AG09309 (cell line): ENCODE results near the gene RCSD1.

Experiments used
- DNase-seq: peaks from one replicate; pipeline ENCODE4 v3.0.0-alpha.2; 2010; ENCODE audit warnings: low read depth
- H3K4me3 ChIP-seq: 2 replicates; pipeline ENCODE4 v1.5.1; 2011; ENCODE audit warnings: mild to moderate bottlenecking, low read depth, low read length, moderate library complexity; ENCODE audit not compliant: control insufficient read depth
- TF ChIP-seq, protein P1 (sequence below): IDR thresholded peaks from 2 replicates; pipeline ENCODE4 v1.5.1; 2011; ENCODE audit warnings: mild to moderate bottlenecking, low read depth, low read length, inconsistent platforms; ENCODE audit not compliant: insufficient read depth, control insufficient read depth; ENCODE audit errors: missing control alignments

Gene RCSD1

DNA sequence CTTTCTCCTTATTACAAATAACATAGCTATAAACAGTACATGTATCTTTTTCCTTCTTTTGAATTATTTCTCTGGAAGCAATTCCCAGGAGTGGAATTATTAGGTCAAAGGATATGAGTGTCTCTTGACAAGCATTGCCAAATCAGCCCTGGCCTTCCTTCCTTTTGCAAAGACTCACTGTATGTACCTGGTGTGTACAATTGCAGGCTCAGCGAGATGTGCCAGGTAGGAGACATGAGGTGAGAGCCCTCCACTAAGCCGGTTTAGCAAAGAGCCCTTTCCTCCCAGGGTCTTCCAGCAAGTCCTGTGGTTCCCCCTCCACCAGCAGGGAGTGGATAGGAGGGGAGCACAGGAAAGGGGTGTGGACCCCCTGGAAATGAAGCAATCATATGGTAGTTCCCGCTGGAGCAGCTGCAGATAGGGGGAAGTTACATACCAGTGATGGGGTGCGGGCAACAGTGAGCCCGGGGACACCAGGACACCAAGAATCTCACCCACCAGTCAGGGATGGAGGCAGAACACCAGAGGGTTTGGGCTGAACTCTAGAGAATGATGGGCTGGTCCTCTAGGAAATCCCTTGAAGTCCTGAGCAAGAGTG, 18.3 kb downstream of the RCSD1 start:
- TF ChIP-seq, protein P1, sequence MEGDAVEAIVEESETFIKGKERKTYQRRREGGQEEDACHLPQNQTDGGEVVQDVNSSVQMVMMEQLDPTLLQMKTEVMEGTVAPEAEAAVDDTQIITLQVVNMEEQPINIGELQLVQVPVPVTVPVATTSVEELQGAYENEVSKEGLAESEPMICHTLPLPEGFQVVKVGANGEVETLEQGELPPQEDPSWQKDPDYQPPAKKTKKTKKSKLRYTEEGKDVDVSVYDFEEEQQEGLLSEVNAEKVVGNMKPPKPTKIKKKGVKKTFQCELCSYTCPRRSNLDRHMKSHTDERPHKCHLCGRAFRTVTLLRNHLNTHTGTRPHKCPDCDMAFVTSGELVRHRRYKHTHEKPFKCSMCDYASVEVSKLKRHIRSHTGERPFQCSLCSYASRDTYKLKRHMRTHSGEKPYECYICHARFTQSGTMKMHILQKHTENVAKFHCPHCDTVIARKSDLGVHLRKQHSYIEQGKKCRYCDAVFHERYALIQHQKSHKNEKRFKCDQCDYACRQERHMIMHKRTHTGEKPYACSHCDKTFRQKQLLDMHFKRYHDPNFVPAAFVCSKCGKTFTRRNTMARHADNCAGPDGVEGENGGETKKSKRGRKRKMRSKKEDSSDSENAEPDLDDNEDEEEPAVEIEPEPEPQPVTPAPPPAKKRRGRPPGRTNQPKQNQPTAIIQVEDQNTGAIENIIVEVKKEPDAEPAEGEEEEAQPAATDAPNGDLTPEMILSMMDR = no peak
- DNase-seq = no peak
- no peak overlapping the region for H3K4me3 ChIP-seq

DNA sequence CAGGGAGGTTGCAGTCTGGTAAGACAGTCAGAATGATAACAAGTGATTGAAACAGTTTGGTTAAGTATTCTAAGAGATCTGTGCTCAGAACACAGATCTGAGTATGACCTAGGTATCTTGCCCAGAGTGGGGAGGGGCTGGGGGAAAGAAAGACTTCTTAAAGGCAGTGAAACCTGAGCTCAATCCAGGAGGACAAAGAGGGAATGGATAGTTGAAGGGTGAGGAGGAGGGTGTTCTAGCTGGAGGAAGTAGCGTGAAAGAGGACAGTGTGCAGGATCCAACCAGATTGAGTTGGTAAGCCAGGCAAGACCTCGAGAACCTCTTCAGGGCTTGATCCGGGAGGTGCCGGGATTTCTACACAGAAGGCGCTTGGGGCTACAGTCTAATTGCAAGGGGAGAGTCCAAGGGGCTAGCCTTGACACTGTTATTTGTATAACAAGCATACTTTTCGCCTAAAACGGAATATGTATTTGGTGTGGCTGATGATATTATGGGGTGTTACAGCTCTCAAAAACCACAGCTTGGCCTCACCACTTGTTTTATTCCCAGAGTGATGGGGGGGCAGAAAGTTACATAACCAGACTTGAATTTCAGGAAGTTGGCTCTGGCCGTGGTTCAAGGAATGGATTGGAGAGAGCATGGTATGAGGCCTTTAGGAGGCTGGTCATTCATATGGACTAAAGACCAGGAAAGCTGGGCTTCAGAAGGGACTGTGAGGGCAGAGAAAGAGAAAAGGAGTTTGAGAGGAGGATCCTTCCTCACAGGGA, 19.1 kb downstream of the RCSD1 start:
- H3K4me3 ChIP-seq = no peak overlapping the region
- no peak for DNase-seq
- TF ChIP-seq, protein P1 = no peak

DNA sequence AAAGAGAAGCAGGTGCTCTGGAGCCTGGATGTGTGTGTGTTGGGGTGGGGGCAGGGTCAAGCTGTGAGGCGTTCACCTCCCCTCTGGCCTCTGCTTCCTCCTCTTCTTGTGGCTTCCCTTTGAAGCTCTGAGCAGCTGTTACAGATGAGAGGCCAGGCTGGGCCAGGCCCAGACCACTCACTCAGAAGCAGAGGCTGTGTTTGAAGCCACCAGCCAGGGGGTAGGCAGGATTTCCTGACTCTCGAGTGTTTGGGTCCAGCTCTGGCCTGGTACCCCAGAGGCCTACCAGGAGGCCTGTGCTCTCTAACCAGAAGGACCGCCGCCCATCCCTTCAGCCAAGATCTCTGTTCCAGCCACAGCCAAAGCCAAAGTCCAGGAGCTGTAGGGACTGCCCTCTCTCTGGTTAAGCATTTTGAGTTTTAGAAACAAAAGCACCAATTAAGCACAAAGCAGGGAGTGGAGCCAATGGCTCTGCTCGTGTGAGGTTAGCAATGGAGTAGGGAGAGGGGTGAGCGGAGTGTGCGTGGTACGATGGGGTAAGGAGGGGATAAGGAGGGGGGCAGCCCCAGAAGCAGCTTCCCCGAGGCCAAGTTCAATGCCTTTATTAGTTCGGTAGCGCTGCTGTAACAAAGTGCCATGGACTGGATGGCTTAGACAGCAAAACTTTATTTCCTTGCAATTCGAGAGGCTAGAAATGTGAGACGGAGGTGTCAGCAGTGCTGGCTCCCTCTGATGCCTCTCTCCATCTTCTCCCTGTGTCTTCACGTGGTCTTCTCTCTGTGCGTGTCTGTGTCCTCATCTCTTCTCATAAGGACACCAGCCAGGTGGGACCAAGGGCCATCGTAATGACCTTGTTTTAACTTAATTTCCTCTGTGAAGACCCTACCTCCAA, 20.5 kb downstream of the RCSD1 start:
- no peak for DNase-seq
- no peak overlapping the region for H3K4me3 ChIP-seq
- TF ChIP-seq, protein P1 = no peak

DNA sequence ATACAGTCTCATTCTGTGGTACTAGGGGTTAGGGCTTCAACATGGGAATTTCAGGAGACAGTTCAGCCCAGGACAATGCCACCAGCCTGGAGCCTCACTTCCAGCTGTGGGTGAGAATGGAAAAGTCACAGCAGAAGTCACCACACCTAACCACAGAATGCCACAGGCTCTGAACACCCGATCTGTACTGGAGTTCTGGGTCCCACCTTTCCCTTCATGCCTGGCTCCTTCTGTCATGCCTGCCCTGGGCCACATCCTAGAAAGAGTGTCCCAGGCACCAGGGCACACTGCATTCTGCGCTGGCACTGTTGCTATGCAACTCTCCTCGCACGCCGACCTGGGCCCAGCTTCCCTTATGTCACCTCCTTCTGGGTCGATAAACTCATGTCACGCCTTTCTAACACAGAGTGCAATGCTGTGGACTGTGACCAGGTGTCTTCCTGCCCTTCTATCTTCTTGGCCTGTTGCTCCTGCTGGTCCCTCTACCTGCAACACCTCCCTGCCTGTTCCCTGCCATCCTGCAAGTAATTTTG, 21.2 kb downstream of the RCSD1 start:
- no peak for DNase-seq
- TF ChIP-seq, protein P1 = no peak
- no peak overlapping the region for H3K4me3 ChIP-seq

DNA sequence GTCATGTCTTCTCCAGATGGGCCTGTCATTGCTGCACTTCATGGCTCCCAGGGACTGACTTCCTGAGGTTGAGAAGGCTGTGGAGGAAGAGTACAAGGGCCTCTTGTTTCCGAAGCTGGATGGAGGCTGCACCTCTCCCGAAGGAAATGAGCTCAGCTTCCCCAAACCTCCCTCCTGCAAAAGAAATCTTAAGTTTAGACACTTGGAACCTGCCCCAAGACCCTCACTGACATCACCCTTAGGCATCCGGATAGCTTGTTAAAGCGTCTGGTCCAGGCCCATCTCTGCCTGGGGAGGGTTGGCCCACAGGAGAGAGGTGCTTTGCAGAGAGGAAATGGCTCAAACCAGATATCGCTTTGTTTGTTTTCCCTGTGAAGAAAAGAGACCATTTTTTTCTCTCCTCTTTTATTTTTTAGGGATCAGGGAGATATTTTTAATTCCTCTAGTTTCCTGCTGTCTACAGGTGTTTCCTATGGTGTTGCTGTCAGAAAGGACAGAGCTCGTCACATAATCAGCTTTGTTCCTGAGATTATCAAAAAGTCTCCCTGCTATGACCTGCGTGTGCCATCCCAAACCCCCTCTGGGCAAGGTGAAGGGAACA, 25.0 kb downstream of the RCSD1 start:
- no peak for DNase-seq
- H3K4me3 ChIP-seq = no peak overlapping the region
- TF ChIP-seq, protein P1 = no peak

DNA sequence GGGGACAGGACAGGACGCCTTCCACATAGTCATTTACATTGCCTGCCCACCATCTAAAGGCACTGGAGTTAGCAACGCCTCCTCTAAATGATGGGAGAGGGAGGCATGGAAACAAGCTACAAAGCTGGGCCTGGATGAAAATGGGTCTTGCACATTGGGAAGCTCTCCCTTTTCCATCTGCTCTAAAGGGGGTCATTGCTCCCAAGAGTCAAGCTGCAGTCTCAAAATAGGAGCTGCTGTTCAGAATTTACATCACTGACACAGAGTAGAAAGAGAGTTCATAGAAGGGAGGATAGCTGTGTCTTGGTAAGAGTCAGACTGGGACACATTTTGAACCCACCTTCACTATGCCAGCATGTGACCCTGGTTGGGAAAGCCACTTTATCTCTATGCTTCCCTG, 26.6 kb downstream of the RCSD1 start:
- TF ChIP-seq, protein P1 = no peak
- no peak for DNase-seq
- no peak overlapping the region for H3K4me3 ChIP-seq
